ENCODE measurements around the gene RBM24.
A peak's percentile ranks its signal among the peaks of the same experiment; 100 is the strongest.
"Not testable (repeated sequence)": the region's sequence is repeated elsewhere in the genome, so short reads cannot be mapped to it uniquely, and the experiment has no call there.

RBM24 gene

DNA sequence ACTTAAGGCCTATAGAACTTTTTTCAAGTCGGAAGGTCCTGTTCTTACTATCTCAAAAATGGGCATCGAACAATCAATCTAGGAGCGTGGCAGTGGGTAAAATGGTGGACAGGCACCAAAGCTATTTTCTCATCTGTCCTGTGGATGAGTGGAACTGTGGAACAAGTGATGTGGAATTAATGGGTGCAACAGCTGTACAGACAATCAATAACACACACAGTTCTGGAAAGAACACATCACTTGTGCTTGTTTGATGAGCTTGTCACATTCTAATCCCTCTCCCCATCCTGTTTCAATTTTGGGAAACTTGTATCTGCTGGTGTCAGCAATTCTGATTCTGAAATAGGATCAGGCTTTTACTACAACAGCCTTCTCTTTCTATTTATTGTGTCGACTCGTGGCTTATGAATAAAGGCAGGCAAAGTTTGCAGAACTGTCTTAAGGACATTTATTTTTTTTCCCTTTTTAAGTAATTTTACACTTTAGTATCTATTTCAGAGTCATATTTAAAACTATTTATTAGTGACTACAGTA lies 11.5 kb downstream of the RBM24 start:
- no peaks in the 10 kb centered on the region for H3K9me3 ChIP-seq (replicated peaks; ENCODE audit: low read length)
- no peak overlapping the region for H3K4me3 ChIP-seq (ENCODE audit: low read length)
- H3K9ac ChIP-seq (ENCODE audit: low read depth, low read length), result no peak overlapping the region
- H3K4me2 ChIP-seq (ENCODE audit: low read length), result no peak overlapping the region
- H3K4me1 ChIP-seq (ENCODE audit: control insufficient read depth, insufficient read depth, low read length), result peaks cover 13% of the 10 kb centered on the region
- H3K27me3 ChIP-seq (ENCODE audit: control insufficient read depth, insufficient read depth, low read length), result no peaks in the 10 kb centered on the region
- H3K36me3 ChIP-seq (ENCODE audit: insufficient read depth, low read length), result peaks cover 18% of the 10 kb centered on the region

DNA sequence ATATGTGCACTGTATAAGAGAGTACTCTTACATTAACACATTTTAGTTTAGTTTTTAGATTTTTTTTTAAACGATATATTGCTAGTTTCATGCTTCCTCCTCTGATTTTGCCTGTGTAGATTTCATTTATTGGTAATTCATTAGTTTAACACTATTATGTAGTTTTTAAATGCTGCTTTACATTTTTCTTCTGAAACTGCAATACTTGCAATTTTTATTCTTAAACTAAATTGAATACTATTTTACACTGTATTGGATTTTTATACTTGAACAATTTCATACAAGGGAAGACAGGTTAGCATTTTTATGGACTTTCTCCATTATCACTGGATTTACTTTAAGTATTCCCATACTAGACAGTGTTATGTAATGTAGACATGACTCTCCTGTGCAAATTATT lies 12.2 kb downstream of the RBM24 start:
- no peak overlapping the region for H3K4me2 ChIP-seq (ENCODE audit: low read length)
- H3K9me3 ChIP-seq (replicated peaks; ENCODE audit: low read length), result no peaks in the 10 kb centered on the region
- no peak overlapping the region for H3K9ac ChIP-seq (ENCODE audit: low read depth, low read length)
- peaks cover 18% of the 10 kb centered on the region for H3K36me3 ChIP-seq (ENCODE audit: insufficient read depth, low read length)
- no peaks in the 10 kb centered on the region for H3K27me3 ChIP-seq (ENCODE audit: control insufficient read depth, insufficient read depth, low read length)
- peaks cover 13% of the 10 kb centered on the region for H3K4me1 ChIP-seq (ENCODE audit: control insufficient read depth, insufficient read depth, low read length)
- H3K4me3 ChIP-seq (ENCODE audit: low read length), result no peak overlapping the region

DNA sequence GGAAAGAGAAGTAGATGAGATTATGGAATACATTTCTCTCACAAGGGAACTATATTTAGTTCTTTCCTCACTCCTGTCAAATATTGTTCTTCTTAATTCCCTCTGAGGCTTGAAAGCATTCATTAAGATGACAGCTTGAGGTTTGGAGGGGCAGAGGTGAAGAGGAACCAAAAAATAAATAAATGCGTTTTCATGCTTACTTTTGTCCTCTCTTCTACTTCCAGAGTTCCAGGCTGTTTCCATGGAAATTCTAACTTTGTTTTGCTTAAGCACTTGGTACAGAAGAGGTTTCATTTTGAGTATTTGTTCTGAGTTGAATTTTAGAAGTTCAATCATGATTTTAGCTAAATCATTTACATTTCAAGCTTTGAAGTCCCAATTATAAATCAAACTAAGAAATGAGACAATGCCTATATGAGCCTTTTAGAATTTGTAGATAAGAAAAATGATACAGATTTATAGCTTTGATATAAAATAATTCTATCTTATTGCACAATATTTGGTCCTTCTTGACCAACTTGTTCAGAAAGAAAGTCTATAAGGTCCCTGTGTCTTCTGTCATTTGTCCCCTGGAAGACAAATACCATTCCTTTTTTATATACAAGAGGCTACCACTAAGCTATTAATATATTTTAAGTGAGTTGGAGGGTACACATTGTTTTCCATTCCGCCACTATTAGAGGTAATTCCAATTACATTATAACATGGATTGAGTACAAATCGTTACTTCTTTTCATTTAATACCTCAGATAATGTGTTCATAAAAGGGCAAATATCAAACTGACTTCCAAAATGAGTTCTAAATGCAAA lies 16.3 kb downstream of the RBM24 start:
- Histone ChIP-seq H3K9me3 (replicated peaks; ENCODE audit: low read length) (no peaks in the 10 kb centered on the region), H3K4me3 (ENCODE audit: low read length) (no peak overlapping the region), H3K9ac (ENCODE audit: low read depth, low read length) (no peak overlapping the region), H3K4me2 (ENCODE audit: low read length) (no peak overlapping the region), H3K4me1 (ENCODE audit: control insufficient read depth, insufficient read depth, low read length) (no peaks in the 10 kb centered on the region), H3K36me3 (ENCODE audit: insufficient read depth, low read length) (peaks cover 13% of the 10 kb centered on the region), H3K27me3 (ENCODE audit: control insufficient read depth, insufficient read depth, low read length) (no peaks in the 10 kb centered on the region)

GRCh38 chr6:17298257-17298656 lies 17.1 kb downstream of the RBM24 start:
- H3K36me3 ChIP-seq (ENCODE audit: insufficient read depth, low read length), result peaks cover 7% of the 10 kb centered on the region
- H3K4me1 ChIP-seq (ENCODE audit: control insufficient read depth, insufficient read depth, low read length), result no peaks in the 10 kb centered on the region
- H3K9ac ChIP-seq (ENCODE audit: low read depth, low read length), result no peak overlapping the region
- no peak overlapping the region for H3K4me3 ChIP-seq (ENCODE audit: low read length)
- H3K27me3 ChIP-seq (ENCODE audit: control insufficient read depth, insufficient read depth, low read length), result no peaks in the 10 kb centered on the region
- H3K9me3 ChIP-seq (replicated peaks; ENCODE audit: low read length), result no peaks in the 10 kb centered on the region
- H3K4me2 ChIP-seq (ENCODE audit: low read length), result no peak overlapping the region

DNA sequence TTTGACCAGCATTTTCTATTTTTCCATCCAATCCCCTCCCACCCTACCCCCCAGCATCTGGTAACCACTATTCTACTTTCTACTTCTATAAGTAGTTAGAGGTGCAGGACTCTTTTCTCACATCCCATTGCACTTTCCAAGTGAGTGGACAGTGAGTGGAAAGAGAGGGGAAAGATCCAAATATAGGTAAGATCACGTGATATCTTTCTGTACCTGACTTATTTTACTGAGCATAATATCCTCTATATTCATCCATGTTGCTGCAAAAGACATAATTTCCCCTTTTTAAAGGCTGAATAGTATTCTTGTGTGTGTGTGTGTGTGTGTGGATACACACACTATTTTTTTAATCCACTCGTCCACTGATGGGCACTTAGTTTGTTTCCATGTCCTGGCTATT lies 18.1 kb downstream of the RBM24 start:
- H3K9me3 ChIP-seq (replicated peaks; ENCODE audit: low read length), result no peaks in the 10 kb centered on the region
- H3K9ac ChIP-seq (ENCODE audit: low read depth, low read length), result no peak overlapping the region
- H3K27me3 ChIP-seq (ENCODE audit: control insufficient read depth, insufficient read depth, low read length), result no peaks in the 10 kb centered on the region
- no peak overlapping the region for H3K4me2 ChIP-seq (ENCODE audit: low read length)
- H3K4me1 ChIP-seq (ENCODE audit: control insufficient read depth, insufficient read depth, low read length), result no peaks in the 10 kb centered on the region
- peaks cover 4% of the 10 kb centered on the region for H3K36me3 ChIP-seq (ENCODE audit: insufficient read depth, low read length)
- H3K4me3 ChIP-seq (ENCODE audit: low read length), result no peak overlapping the region

DNA sequence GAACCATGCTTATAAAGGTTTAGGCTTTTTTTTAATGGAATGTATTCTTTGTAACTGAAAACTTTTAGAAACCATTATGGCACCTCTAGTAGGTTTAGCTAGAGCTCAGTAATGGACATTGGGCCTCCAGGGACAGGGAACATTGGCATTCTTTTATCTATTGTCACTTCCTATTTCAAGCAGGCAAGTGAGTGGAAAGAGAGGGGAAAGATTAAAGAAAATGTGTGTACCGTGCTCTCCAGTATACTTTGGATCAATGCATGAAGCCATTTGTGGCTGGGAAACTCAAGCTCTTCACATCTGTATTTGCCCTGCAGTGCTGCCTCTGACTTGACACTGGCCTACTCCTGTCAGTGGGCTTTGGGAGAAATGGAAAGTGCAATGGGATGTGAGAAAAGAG lies 18.6 kb downstream of the RBM24 start:
- no peaks in the 10 kb centered on the region for H3K27me3 ChIP-seq (ENCODE audit: control insufficient read depth, insufficient read depth, low read length)
- no peak overlapping the region for H3K4me3 ChIP-seq (ENCODE audit: low read length)
- peaks cover 4% of the 10 kb centered on the region for H3K36me3 ChIP-seq (ENCODE audit: insufficient read depth, low read length)
- H3K9ac ChIP-seq (ENCODE audit: low read depth, low read length), result no peak overlapping the region
- no peaks in the 10 kb centered on the region for H3K9me3 ChIP-seq (replicated peaks; ENCODE audit: low read length)
- no peak overlapping the region for H3K4me2 ChIP-seq (ENCODE audit: low read length)
- H3K4me1 ChIP-seq (ENCODE audit: control insufficient read depth, insufficient read depth, low read length), result no peaks in the 10 kb centered on the region

- peaks cover 2% of the 10 kb centered on the region for H3K36me3 ChIP-seq (ENCODE audit: insufficient read depth, low read length)
- no peak overlapping the region for H3K4me2 ChIP-seq (ENCODE audit: low read length)
- no peaks in the 10 kb centered on the region for H3K27me3 ChIP-seq (ENCODE audit: control insufficient read depth, insufficient read depth, low read length)
- H3K9me3 ChIP-seq (replicated peaks; ENCODE audit: low read length), result no peaks in the 10 kb centered on the region
- H3K4me3 ChIP-seq (ENCODE audit: low read length), result no peak overlapping the region
- peaks cover 4% of the 10 kb centered on the region for H3K4me1 ChIP-seq (ENCODE audit: control insufficient read depth, insufficient read depth, low read length)
- H3K9ac ChIP-seq (ENCODE audit: low read depth, low read length), result no peak overlapping the region
Observed at GRCh38 chr6:17300637-17301036, 19.5 kb downstream of the RBM24 start.

GRCh38 chr6:17303444-17303843 lies 22.3 kb downstream of the RBM24 start:
- no peak overlapping the region for H3K4me3 ChIP-seq (ENCODE audit: low read length)
- H3K36me3 ChIP-seq (ENCODE audit: insufficient read depth, low read length), result no peaks in the 10 kb centered on the region
- H3K4me1 ChIP-seq (ENCODE audit: control insufficient read depth, insufficient read depth, low read length), result peaks cover 4% of the 10 kb centered on the region
- no peaks in the 10 kb centered on the region for H3K27me3 ChIP-seq (ENCODE audit: control insufficient read depth, insufficient read depth, low read length)
- no peak overlapping the region for H3K9ac ChIP-seq (ENCODE audit: low read depth, low read length)
- no peak overlapping the region for H3K4me2 ChIP-seq (ENCODE audit: low read length)
- no peaks in the 10 kb centered on the region for H3K9me3 ChIP-seq (replicated peaks; ENCODE audit: low read length)

- Histone ChIP-seq H3K9me3 (replicated peaks; ENCODE audit: low read length) (no peaks in the 10 kb centered on the region), H3K27me3 (ENCODE audit: control insufficient read depth, insufficient read depth, low read length) (no peaks in the 10 kb centered on the region), H3K4me3 (ENCODE audit: low read length) (no peak overlapping the region)
Observed at GRCh38 chr6:17305219-17306001, 24.2 kb downstream of the RBM24 start.

GRCh38 chr6:17311595-17312311 lies 30.6 kb downstream of the RBM24 start:
- Histone ChIP-seq H3K9ac (ENCODE audit: low read depth, low read length) (no peak overlapping the region), H3K4me1 (ENCODE audit: control insufficient read depth, insufficient read depth, low read length) (no peaks in the 10 kb centered on the region), H3K36me3 (ENCODE audit: insufficient read depth, low read length) (no peaks in the 10 kb centered on the region), H3K4me2 (ENCODE audit: low read length) (no peak overlapping the region), H3K27me3 (ENCODE audit: control insufficient read depth, insufficient read depth, low read length) (no peaks in the 10 kb centered on the region), H3K9me3 (replicated peaks; ENCODE audit: low read length) (no peaks in the 10 kb centered on the region), H3K4me3 (ENCODE audit: low read length) (no peak overlapping the region)

More at GRCh38 chr6:17305219-17306001, 24.2 kb downstream of the RBM24 start:
- Histone ChIP-seq H3K36me3 (ENCODE audit: insufficient read depth, low read length) (no peaks in the 10 kb centered on the region), H3K4me1 (ENCODE audit: control insufficient read depth, insufficient read depth, low read length) (peaks cover 4% of the 10 kb centered on the region), H3K4me2 (ENCODE audit: low read length) (peak overlapping the region; percentile 9), H3K9ac (ENCODE audit: low read depth, low read length) (no peak overlapping the region)

DNA sequence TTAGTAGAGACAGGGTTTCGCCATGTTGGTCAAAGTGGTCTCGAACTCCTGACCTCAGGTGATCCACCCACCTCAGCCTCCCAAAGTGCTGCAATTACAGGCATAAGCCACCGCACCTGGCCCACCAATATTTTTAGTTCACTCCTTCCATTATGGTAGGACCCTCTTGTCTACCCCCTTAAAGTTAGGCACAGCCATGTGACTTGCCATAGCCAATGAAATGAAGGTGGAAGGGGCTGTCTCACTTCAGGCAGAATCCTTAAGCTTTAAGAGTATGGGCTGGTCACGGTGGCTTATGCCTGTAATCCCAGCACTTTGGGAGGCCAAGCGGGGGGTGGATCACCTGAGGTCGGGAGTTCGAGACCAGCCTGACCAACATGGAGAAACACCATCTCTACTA lies 32.1 kb downstream of the RBM24 start:
- not testable (repeated sequence) for H3K36me3 ChIP-seq (ENCODE audit: insufficient read depth, low read length); H3K9ac ChIP-seq (ENCODE audit: low read depth, low read length)

More for the DNA sequence above, 32.1 kb downstream of the RBM24 start:
- H3K4me2 ChIP-seq (ENCODE audit: low read length); H3K4me3 ChIP-seq (ENCODE audit: low read length); H3K4me1 ChIP-seq (ENCODE audit: control insufficient read depth, insufficient read depth, low read length); H3K27me3 ChIP-seq (ENCODE audit: control insufficient read depth, insufficient read depth, low read length); H3K9me3 ChIP-seq (replicated peaks; ENCODE audit: low read length): not testable (repeated sequence)
